Activated CD8-positive, alpha-beta memory T cell treated with anti-CD3 and anti-CD28 coated beads, Interleukin-2, amount 50 U/mL, for 4 hours (primary cell): ENCODE measurements around the gene AMBRA1.
"Not testable (repeated sequence)": the region's sequence is repeated elsewhere in the genome, so short reads cannot be mapped to it uniquely, and the experiment has no call there.

Experiments
- DNase-seq: peaks from one replicate; pipeline ENCODE4 v3.0.0-alpha.2; 2020

AMBRA1 gene

GRCh38 chr11:46377831-46378230 is 216.0 kb downstream of the AMBRA1 start:
- DNase-seq = no peak

- no peak for DNase-seq
Observed at GRCh38 chr11:46377290-46377689, 216.5 kb downstream of the AMBRA1 start.

GRCh38 chr11:46376258-46377050 is 217.4 kb downstream of the AMBRA1 start:
- DNase-seq = no peak

GRCh38 chr11:46375392-46376101 is 218.3 kb downstream of the AMBRA1 start:
- DNase-seq = no peak

GRCh38 chr11:46374815-46375214 is 219.0 kb downstream of the AMBRA1 start:
- DNase-seq = no peak

GRCh38 chr11:46373787-46374740 is 219.8 kb downstream of the AMBRA1 start:
- DNase-seq = no peak

- DNase-seq = not testable (repeated sequence)
Observed at GRCh38 chr11:46372501-46372900, 221.3 kb downstream of the AMBRA1 start.

- DNase-seq = no peak
Observed at GRCh38 chr11:46372086-46372485, 221.7 kb downstream of the AMBRA1 start.

- DNase-seq = not testable (repeated sequence)
Observed at GRCh38 chr11:46371262-46371661, 222.6 kb downstream of the AMBRA1 start.

- no peak for DNase-seq
Observed at GRCh38 chr11:46370253-46370652, 223.6 kb downstream of the AMBRA1 start.

GRCh38 chr11:46369458-46370152 is 224.2 kb downstream of the AMBRA1 start:
- DNase-seq = peak; percentile 60

GRCh38 chr11:46367916-46368267 is 225.9 kb downstream of the AMBRA1 start:
- no peak for DNase-seq

- peak; percentile 82 for DNase-seq
Observed at GRCh38 chr11:46367244-46367915, 226.4 kb downstream of the AMBRA1 start.

- DNase-seq = no peak
Observed at GRCh38 chr11:46366661-46367161, 227.1 kb downstream of the AMBRA1 start.

- DNase-seq = no peak
Observed at GRCh38 chr11:46366260-46366659, 227.6 kb downstream of the AMBRA1 start.

GRCh38 chr11:46364791-46365190 is 229.0 kb downstream of the AMBRA1 start:
- DNase-seq = no peak

GRCh38 chr11:46364056-46364455 is 229.8 kb downstream of the AMBRA1 start:
- DNase-seq = no peak

- DNase-seq = no peak
Observed at GRCh38 chr11:46363455-46364005, 230.3 kb downstream of the AMBRA1 start.

- no peak for DNase-seq
Observed at GRCh38 chr11:46363031-46363407, 230.8 kb downstream of the AMBRA1 start.

GRCh38 chr11:46362156-46363030 is 231.4 kb downstream of the AMBRA1 start:
- no peak for DNase-seq
